Measurements from ENCODE around the gene TAX1BP3.
"Not testable (repeated sequence)": the region's sequence is repeated elsewhere in the genome, so short reads cannot be mapped to it uniquely, and the experiment has no call there.

TAX1BP3 gene

GRCh38 chr17:3668279-3669084 lies at the start of gene TAX1BP3, which contains the start of gene EMC6:
Gene TAX1BP3, minus strand, starts transcription at chr17:3668578. Its CDS starts 52 bp downstream, at chr17:3668526.
Gene EMC6, plus strand, starts transcription at chr17:3668812. Its CDS starts 335 bp downstream, at chr17:3669147.
- peak; percentile 96 for DNase-seq (ENCODE audit: low read depth)

- DNase-seq (ENCODE audit: low read depth), result no peak
Measured at GRCh38 chr17:3715296-3715695, 46.9 kb upstream of the TAX1BP3 start.

GRCh38 chr17:3712811-3713463 lies 44.6 kb upstream of the TAX1BP3 start:
- no peak for DNase-seq (ENCODE audit: low read depth)

- DNase-seq (ENCODE audit: low read depth), result no peak
Measured at GRCh38 chr17:3710951-3711383, 42.6 kb upstream of the TAX1BP3 start.

GRCh38 chr17:3708366-3708765 lies 40.0 kb upstream of the TAX1BP3 start:
- DNase-seq (ENCODE audit: low read depth), result no peak

- DNase-seq (ENCODE audit: low read depth), result not testable (repeated sequence)
Measured at GRCh38 chr17:3705718-3705984, 37.3 kb upstream of the TAX1BP3 start.

- DNase-seq (ENCODE audit: low read depth), result no peak
Measured at GRCh38 chr17:3704931-3705717, 36.7 kb upstream of the TAX1BP3 start.

- not testable (repeated sequence) for DNase-seq (ENCODE audit: low read depth)
Measured at GRCh38 chr17:3702041-3702539, 33.7 kb upstream of the TAX1BP3 start.

- DNase-seq (ENCODE audit: low read depth), result no peak
Measured at GRCh38 chr17:3699951-3700350, 31.6 kb upstream of the TAX1BP3 start.

- DNase-seq (ENCODE audit: low read depth), result no peak
Measured at GRCh38 chr17:3698139-3698538, 29.8 kb upstream of the TAX1BP3 start.

GRCh38 chr17:3697103-3697476 lies 28.7 kb upstream of the TAX1BP3 start:
- DNase-seq (ENCODE audit: low read depth), result no peak

GRCh38 chr17:3695723-3696411 lies 27.5 kb upstream of the TAX1BP3 start, which contains the start of gene P2RX5:
Gene P2RX5, minus strand, starts transcription at chr17:3696155. Its CDS starts 150 bp downstream, at chr17:3696005.
- no peak for DNase-seq (ENCODE audit: low read depth)

- DNase-seq (ENCODE audit: low read depth), result no peak
Measured at GRCh38 chr17:3695129-3695722, 26.8 kb upstream of the TAX1BP3 start.

GRCh38 chr17:3693829-3694231 lies 25.5 kb upstream of the TAX1BP3 start:
- no peak for DNase-seq (ENCODE audit: low read depth)

- DNase-seq (ENCODE audit: low read depth), result no peak
Measured at GRCh38 chr17:3693141-3693540, 24.8 kb upstream of the TAX1BP3 start.

- no peak for DNase-seq (ENCODE audit: low read depth)
Measured at GRCh38 chr17:3692346-3692745, 24.0 kb upstream of the TAX1BP3 start.

- no peak for DNase-seq (ENCODE audit: low read depth)
Measured at GRCh38 chr17:3691617-3692067, 23.3 kb upstream of the TAX1BP3 start.

- no peak for DNase-seq (ENCODE audit: low read depth)
Measured at GRCh38 chr17:3690094-3690715, 21.8 kb upstream of the TAX1BP3 start.

- no peak for DNase-seq (ENCODE audit: low read depth)
Measured at GRCh38 chr17:3689262-3690093, 21.1 kb upstream of the TAX1BP3 start.

GRCh38 chr17:3688852-3689261 lies 20.5 kb upstream of the TAX1BP3 start:
- no peak for DNase-seq (ENCODE audit: low read depth)
